OCI-LY7 (cell line): ENCODE measurements around the gene NSMCE1. TPM values are rescaled to one million over a fixed set of nuclear protein-coding genes. Genes with fewer than 3 reads are reported as not detected.

Experiments
- BruUV-seq: library from RNA; stranded (reverse); fragments of 400-500 nt; replicated peaks from 2 replicates; lab custom pipeline; 2021; lab: Mats Ljungman, UMichigan
- CTCF ChIA-PET: fragments of 300-600 bp; sonication (Branson Sonifier 250); formaldehyde crosslinking; loops from one replicate; lab custom pipeline; 2022; ENCODE audit warnings: antibody characterized with exemption; ENCODE audit not compliant: unreplicated experiment; lab: Charles Lee
- POLR2A ChIA-PET: fragments of 300-600 bp; sonication (Branson Sonifier 250); formaldehyde crosslinking; loops from one replicate; lab custom pipeline; 2022; ENCODE audit warnings: antibody characterized with exemption; lab: Charles Lee
- DNase-seq: peaks from one replicate; pipeline ENCODE4 v3.0.0-alpha.2; 2015; ENCODE audit warnings: low spot score
- H2AFZ ChIP-seq: fragments of 200-600 bp; sonication (generic), shearing (Covaris generic); 2 replicates; pipeline ENCODE4 v1.6.1; 2014; ENCODE audit warnings: mild to moderate bottlenecking, antibody characterized with exemption, low read length, moderate library complexity
- H3K27ac ChIP-seq: fragments of 200-600 bp; sonication (generic); 2 replicates; pipeline ENCODE4 v1.5.1; 2014; ENCODE audit warnings: mixed run types, low read depth, mild to moderate bottlenecking, moderate library complexity, low read length, inconsistent platforms; ENCODE audit not compliant: poor library complexity, severe bottlenecking
- H3K36me3 ChIP-seq: fragments of 200-600 bp; sonication (generic); 2 replicates; pipeline ENCODE4 v1.6.1; 2014; ENCODE audit warnings: mild to moderate bottlenecking, antibody characterized with exemption, low read length, moderate library complexity, mixed read lengths; ENCODE audit not compliant: insufficient read depth
- H3K4me1 ChIP-seq: fragments of 200-600 bp; sonication (generic); 2 replicates; pipeline ENCODE4 v1.5.1; 2014; ENCODE audit warnings: mild to moderate bottlenecking, low read length; ENCODE audit not compliant: insufficient read depth, poor library complexity, severe bottlenecking
- H3K4me2 ChIP-seq: fragments of 200-600 bp; sonication (generic); 2 replicates; pipeline ENCODE4 v1.6.1; 2014; ENCODE audit warnings: mild to moderate bottlenecking, low read length
- H3K4me3 ChIP-seq: fragments of 200-600 bp; sonication (generic); 2 replicates; pipeline ENCODE4 v1.5.1; 2014; ENCODE audit warnings: mild to moderate bottlenecking, low read depth, low read length; ENCODE audit not compliant: poor library complexity, severe bottlenecking
- H3K79me2 ChIP-seq: fragments of 200-600 bp; sonication (generic); 2 replicates; pipeline ENCODE4 v1.6.1; 2016; ENCODE audit warnings: low read depth, mild to moderate bottlenecking, low read length, moderate library complexity, mixed read lengths; ENCODE audit not compliant: insufficient read depth
- H3K9me2 ChIP-seq: fragments of 200-600 bp; sonication (generic); 2 replicates; pipeline ENCODE4 v1.6.1; 2016; ENCODE audit warnings: mild to moderate bottlenecking, low read length, mixed read lengths; ENCODE audit not compliant: insufficient read depth
- H3K9me3 ChIP-seq: fragments of 200-600 bp; sonication (generic); 2 replicates; pipeline ENCODE4 v1.6.1; 2014; ENCODE audit warnings: mild to moderate bottlenecking, mixed run types, low read length, mixed read lengths
- H4K20me1 ChIP-seq: fragments of 200-600 bp; sonication (generic); 2 replicates; pipeline ENCODE4 v1.6.1; 2014; ENCODE audit warnings: mild to moderate bottlenecking, antibody characterized with exemption, low read length, moderate library complexity, mixed read lengths; ENCODE audit not compliant: insufficient read depth
- EZH2phosphoT487 ChIP-seq: fragments of 200-600 bp; sonication (generic); IDR thresholded peaks from 2 replicates; pipeline ENCODE4 v1.6.1; 2018; ENCODE audit warnings: low read depth, borderline replicate concordance, mild to moderate bottlenecking, mixed run types, antibody characterized with exemption, low read length, moderate library complexity, mixed read lengths
- intact Hi-C: fragments of 100-400 bp; cut with micrococcal nuclease; formaldehyde crosslinking; loops from one replicate; pipeline ENCODE4 v1.10.0; 2022; ENCODE audit not compliant: unreplicated experiment
- total RNA-seq, 2 experiments: library from RNA; depleted of rRNA in 1 of 2; stranded (reverse); fragments of >200 nt in 1 of 2; shearing (Covaris generic) in 1 of 2; gene quantifications; 2 replicates each; pipeline ENCODE4 v1.2.3, GENCODE V29; 2014 to 2022
- TF ChIP-seq, protein P1 (sequence below): fragments of 200-600 bp; sonication (generic); conservative IDR thresholded peaks from 2 replicates; pipeline ENCODE4 v1.5.1; 2014; ENCODE audit warnings: mild to moderate bottlenecking, antibody characterized with exemption, low read length, moderate library complexity, mixed read lengths

NSMCE1 gene
- total RNA-seq, 2 experiments from 2014 or later = 51.1 to 84.0 TPM

DNA sequence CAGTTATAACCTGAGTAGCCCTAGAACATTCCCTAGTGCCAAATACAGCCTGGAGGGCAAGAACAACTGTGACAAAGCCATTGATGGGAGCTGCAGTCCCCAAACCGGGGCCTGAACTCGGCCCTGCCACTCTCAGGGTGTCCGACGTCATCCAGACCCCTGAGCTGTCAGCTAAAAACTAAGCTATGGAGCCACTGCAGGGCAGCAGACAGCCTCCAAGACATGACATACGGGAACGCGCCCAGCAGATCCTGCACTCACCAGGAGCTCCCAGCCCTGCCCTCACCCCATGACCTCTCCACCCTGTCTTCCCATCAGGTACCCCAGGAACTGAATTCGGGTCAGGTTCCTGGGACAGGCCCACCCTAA, 36.9 kb downstream of the NSMCE1 start:
- intact Hi-C loops = loop anchor here (1.0 to 2.0 kb wide), 4 partner anchors 43 to 219 kb away; no protein-coding TSS in a partner anchor
- DNase-seq = no peak
- Histone ChIP-seq H3K4me2 (peak overlapping the region; percentile 60), H3K9me3 (no peaks in the 10 kb centered on the region), H3K4me1 (peaks cover 47% of the 10 kb centered on the region), H3K36me3 (peaks cover 26% of the 10 kb centered on the region), H2AFZ (no peak overlapping the region), H3K27ac (peak overlapping the region; percentile 55), H4K20me1 (no peaks in the 10 kb centered on the region), H3K4me3 (peak overlapping the region; percentile 37), H3K79me2 (no peaks in the 10 kb centered on the region), H3K9me2 (no peaks in the 10 kb centered on the region)
- ChIA-PET CTCF (interaction anchor here (0.7 kb wide), 1 partner anchor 173 kb away, joined by 3 read pairs; no protein-coding TSS in a partner anchor), POLR2A (interaction anchor here (0.5 to 1.6 kb wide), 5 partner anchors 18 to 136 kb away, joined by 3 to 5 read pairs (median 4); no protein-coding TSS in a partner anchor)
- TF ChIP-seq, protein P1, sequence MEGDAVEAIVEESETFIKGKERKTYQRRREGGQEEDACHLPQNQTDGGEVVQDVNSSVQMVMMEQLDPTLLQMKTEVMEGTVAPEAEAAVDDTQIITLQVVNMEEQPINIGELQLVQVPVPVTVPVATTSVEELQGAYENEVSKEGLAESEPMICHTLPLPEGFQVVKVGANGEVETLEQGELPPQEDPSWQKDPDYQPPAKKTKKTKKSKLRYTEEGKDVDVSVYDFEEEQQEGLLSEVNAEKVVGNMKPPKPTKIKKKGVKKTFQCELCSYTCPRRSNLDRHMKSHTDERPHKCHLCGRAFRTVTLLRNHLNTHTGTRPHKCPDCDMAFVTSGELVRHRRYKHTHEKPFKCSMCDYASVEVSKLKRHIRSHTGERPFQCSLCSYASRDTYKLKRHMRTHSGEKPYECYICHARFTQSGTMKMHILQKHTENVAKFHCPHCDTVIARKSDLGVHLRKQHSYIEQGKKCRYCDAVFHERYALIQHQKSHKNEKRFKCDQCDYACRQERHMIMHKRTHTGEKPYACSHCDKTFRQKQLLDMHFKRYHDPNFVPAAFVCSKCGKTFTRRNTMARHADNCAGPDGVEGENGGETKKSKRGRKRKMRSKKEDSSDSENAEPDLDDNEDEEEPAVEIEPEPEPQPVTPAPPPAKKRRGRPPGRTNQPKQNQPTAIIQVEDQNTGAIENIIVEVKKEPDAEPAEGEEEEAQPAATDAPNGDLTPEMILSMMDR = no peak
- TF ChIP-seq EZH2phosphoT487 = no peak
- BruUV-seq = no TSS peak

DNA sequence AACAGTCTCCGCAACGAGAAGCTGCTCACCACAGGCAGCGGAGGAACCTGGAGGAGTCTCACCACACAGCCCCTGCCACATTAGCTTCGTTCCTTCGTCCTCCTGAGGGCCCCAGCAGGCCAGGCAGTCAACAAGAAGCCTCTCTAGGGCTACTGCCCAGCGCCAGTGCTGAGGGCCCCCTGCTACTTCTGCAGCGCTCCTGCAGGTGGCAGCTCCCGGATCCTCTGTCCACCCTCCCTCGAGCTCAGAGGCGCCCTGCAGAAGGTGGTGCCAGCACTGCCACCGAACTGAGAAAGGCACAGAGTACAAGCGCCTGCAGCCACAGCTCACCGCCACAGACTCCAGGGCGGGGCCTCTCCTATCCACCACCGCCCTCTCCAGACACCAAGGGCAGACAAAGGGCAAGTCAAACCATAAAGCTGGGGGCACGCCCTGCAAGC, 38.0 kb downstream of the NSMCE1 start:
- ChIA-PET CTCF (no interaction called here), POLR2A (interaction anchor here (0.5 to 1.6 kb wide), 2 partner anchors 137 to 1351 kb away, joined by 3 to 5 read pairs; no protein-coding TSS in a partner anchor)
- Histone ChIP-seq H3K9me3 (no peaks in the 10 kb centered on the region), H3K27ac (no peak overlapping the region), H3K4me3 (no peak overlapping the region), H3K79me2 (no peaks in the 10 kb centered on the region), H2AFZ (no peak overlapping the region), H3K9me2 (no peaks in the 10 kb centered on the region), H4K20me1 (no peaks in the 10 kb centered on the region), H3K4me1 (peaks cover 53% of the 10 kb centered on the region), H3K4me2 (no peak overlapping the region), H3K36me3 (peaks cover 26% of the 10 kb centered on the region)
- TF ChIP-seq, protein P1 = 0 out of 2 replicates have a peak, but pooled peaks have one; percentile 15
- no peak for TF ChIP-seq EZH2phosphoT487
- DNase-seq = no peak
- no TSS peak for BruUV-seq
- intact Hi-C loops = no loop called here

DNA sequence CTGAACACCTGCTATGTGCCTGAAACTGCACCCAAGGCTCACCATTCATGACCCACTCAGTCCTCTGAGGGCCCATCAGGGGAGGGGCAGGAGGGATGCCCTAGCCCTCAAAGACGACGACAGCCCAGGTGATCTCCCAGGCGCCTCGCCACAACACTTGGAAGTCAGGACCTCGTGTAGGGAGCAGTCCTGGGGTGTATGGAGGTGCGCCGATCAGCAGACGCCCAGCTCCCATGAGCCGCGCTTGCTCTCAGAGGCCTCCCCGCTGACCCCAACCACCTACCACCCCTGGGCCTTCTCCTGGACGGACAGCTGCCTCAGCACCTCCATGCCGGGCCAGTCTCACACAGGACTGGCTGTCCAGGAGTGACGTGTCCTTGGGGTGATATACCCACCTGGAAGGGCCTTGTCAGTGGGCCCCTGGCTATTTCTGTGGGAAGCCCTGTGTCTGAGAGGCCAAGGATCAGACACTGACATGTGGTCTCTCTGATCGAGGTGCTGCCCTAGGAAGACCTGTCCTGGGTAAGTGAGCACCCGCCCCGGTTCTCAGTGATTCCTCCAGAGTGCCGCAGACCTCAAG, 38.6 kb downstream of the NSMCE1 start:
- BruUV-seq = no TSS peak
- CTCF ChIA-PET = no interaction called here
- Histone ChIP-seq H3K27ac (no peak overlapping the region), H3K4me3 (no peak overlapping the region), H3K36me3 (peaks cover 26% of the 10 kb centered on the region), H3K9me3 (no peaks in the 10 kb centered on the region), H4K20me1 (no peaks in the 10 kb centered on the region), H3K79me2 (no peaks in the 10 kb centered on the region), H3K9me2 (no peaks in the 10 kb centered on the region), H3K4me1 (peaks cover 49% of the 10 kb centered on the region), H2AFZ (no peak overlapping the region), H3K4me2 (no peak overlapping the region)
- intact Hi-C loops = no loop called here
- no peak for DNase-seq
- TF ChIP-seq, protein P1 = no peak
- TF ChIP-seq EZH2phosphoT487 = no peak
- POLR2A ChIA-PET = interaction anchor here (1.6 kb wide), 1 partner anchor 138 kb away, joined by 5 read pairs; no protein-coding TSS in a partner anchor
